Measurements from ENCODE around the gene SF1.

The SF1 gene

GRCh38 chr11:64731601-64732000 is 46.7 kb downstream of the SF1 start:
- DNase-seq (ENCODE audit: low read depth, low spot score), result no peak
- no peak overlapping the region for H3K27ac ChIP-seq

GRCh38 chr11:64729851-64730382 is 48.4 kb downstream of the SF1 start:
- H3K27ac ChIP-seq, result no peak overlapping the region
- no peak for DNase-seq (ENCODE audit: low read depth, low spot score)

GRCh38 chr11:64728757-64729365 is 49.5 kb downstream of the SF1 start:
- no peak for DNase-seq (ENCODE audit: low read depth, low spot score)
- no peak overlapping the region for H3K27ac ChIP-seq

GRCh38 chr11:64726867-64727530 is 51.3 kb downstream of the SF1 start:
- no peak for DNase-seq (ENCODE audit: low read depth, low spot score)
- no peak overlapping the region for H3K27ac ChIP-seq

GRCh38 chr11:64726211-64726641 is 52.1 kb downstream of the SF1 start:
- no peak overlapping the region for H3K27ac ChIP-seq

GRCh38 chr11:64724863-64725532 is 53.3 kb downstream of the SF1 start:
- no peak overlapping the region for H3K27ac ChIP-seq
- no peak for DNase-seq (ENCODE audit: low read depth, low spot score)

More at GRCh38 chr11:64726211-64726641, 52.1 kb downstream of the SF1 start:
- no peak for DNase-seq (ENCODE audit: low read depth, low spot score)

GRCh38 chr11:64723907-64724862 is 54.2 kb downstream of the SF1 start:
- H3K27ac ChIP-seq, result no peak overlapping the region
- DNase-seq (ENCODE audit: low read depth, low spot score), result no peak

- DNase-seq (ENCODE audit: low read depth, low spot score), result no peak
- H3K27ac ChIP-seq, result no peak within 1 kb of the TSS
Observed at GRCh38 chr11:64723117-64723906, 55.0 kb downstream of the SF1 start, which contains the start of gene NRXN2. Gene NRXN2, minus strand, starts transcription at chr11:64723197. Its CDS starts 9,498 bp downstream, at chr11:64713699.

- DNase-seq (ENCODE audit: low read depth, low spot score), result no peak
- no peak overlapping the region for H3K27ac ChIP-seq
Observed at GRCh38 chr11:64722141-64723065, 55.9 kb downstream of the SF1 start.

GRCh38 chr11:64721359-64721699 is 57.0 kb downstream of the SF1 start:
- no peak overlapping the region for H3K27ac ChIP-seq
- no peak for DNase-seq (ENCODE audit: low read depth, low spot score)

GRCh38 chr11:64720640-64721358 is 57.5 kb downstream of the SF1 start:
- H3K27ac ChIP-seq, result no peak overlapping the region
- no peak for DNase-seq (ENCODE audit: low read depth, low spot score)

- no peak overlapping the region for H3K27ac ChIP-seq
- no peak for DNase-seq (ENCODE audit: low read depth, low spot score)
Observed at GRCh38 chr11:64720167-64720566, 58.2 kb downstream of the SF1 start.

- no peak for DNase-seq (ENCODE audit: low read depth, low spot score)
- no peak overlapping the region for H3K27ac ChIP-seq
Observed at GRCh38 chr11:64719406-64719805, 58.9 kb downstream of the SF1 start.

- no peak for DNase-seq (ENCODE audit: low read depth, low spot score)
- no peak overlapping the region for H3K27ac ChIP-seq
Observed at GRCh38 chr11:64718780-64719124, 59.6 kb downstream of the SF1 start.

GRCh38 chr11:64718084-64718779 is 60.1 kb downstream of the SF1 start:
- DNase-seq (ENCODE audit: low read depth, low spot score), result no peak
- H3K27ac ChIP-seq, result no peak overlapping the region

GRCh38 chr11:64717268-64717578 is 61.1 kb downstream of the SF1 start:
- no peak for DNase-seq (ENCODE audit: low read depth, low spot score)
- H3K27ac ChIP-seq, result no peak overlapping the region

GRCh38 chr11:64716473-64717267 is 61.7 kb downstream of the SF1 start:
- DNase-seq (ENCODE audit: low read depth, low spot score), result no peak
- no peak overlapping the region for H3K27ac ChIP-seq
